IMR-90 (cell line): ENCODE data around the gene SPDEF.

Experiments used
- BHLHE40 ChIP-seq: fragments of 150-350 bp; IDR thresholded peaks from 2 replicates; pipeline ENCODE4 v1.6.1; 2016; ENCODE audit warnings: mild to moderate bottlenecking, low read depth, low read length
- CHD1 ChIP-seq: IDR thresholded peaks from 2 replicates; pipeline ENCODE4 v1.6.1; 2012; ENCODE audit warnings: low read depth, low read length, improper control_type of control experiment
- FOS ChIP-seq: fragments of 150-350 bp; IDR thresholded peaks from 2 replicates; pipeline ENCODE4 v1.6.1; 2016; ENCODE audit warnings: low read depth, low read length
- MAFK ChIP-seq: IDR thresholded peaks from 2 replicates; pipeline ENCODE4 v1.6.1; 2012; ENCODE audit warnings: low read depth, low read length, improper control_type of control experiment
- MAZ ChIP-seq: IDR thresholded peaks from 2 replicates; pipeline ENCODE4 v1.6.1; 2012; ENCODE audit warnings: low read depth, mild to moderate bottlenecking, low read length, improper control_type of control experiment, moderate library complexity, borderline replicate concordance
- MXI1 ChIP-seq: IDR thresholded peaks from 2 replicates; pipeline ENCODE4 v1.6.1; 2012; ENCODE audit warnings: low read depth, mild to moderate bottlenecking, low read length, moderate library complexity, borderline replicate concordance
- POLR2A ChIP-seq: IDR thresholded peaks from 2 replicates; pipeline ENCODE4 v1.6.1; 2012; ENCODE audit warnings: mild to moderate bottlenecking, low read depth, low read length
- RAD21 ChIP-seq: IDR thresholded peaks from 2 replicates; pipeline ENCODE4 v1.6.1; 2012; ENCODE audit warnings: low read length, improper control_type of control experiment
- RCOR1 ChIP-seq: IDR thresholded peaks from 2 replicates; pipeline ENCODE4 v1.6.1; 2012; ENCODE audit warnings: mild to moderate bottlenecking, low read length, improper control_type of control experiment; ENCODE audit not compliant: insufficient replicate concordance
- RFX5 ChIP-seq: IDR thresholded peaks from 2 replicates; pipeline ENCODE4 v1.8.0; 2012; ENCODE audit warnings: low read depth, mild to moderate bottlenecking, low read length, moderate library complexity
- SMC3 ChIP-seq: fragments of 150-350 bp; IDR thresholded peaks from 2 replicates; pipeline ENCODE4 v1.6.1; 2016; ENCODE audit warnings: low read depth, mild to moderate bottlenecking, antibody characterized with exemption, low read length, moderate library complexity
- TF ChIP-seq, protein P1 (sequence below): fragments of 150-350 bp; IDR thresholded peaks from 2 replicates; pipeline ENCODE4 v1.6.1; 2017; ENCODE audit warnings: mild to moderate bottlenecking, antibody characterized with exemption, low read length, low read depth
- TF ChIP-seq, protein P2 (sequence below): conservative IDR thresholded peaks from 2 replicates; pipeline ENCODE4 v1.5.1; 2012; ENCODE audit warnings: mild to moderate bottlenecking, low read depth, low read length, improper control_type of control experiment
- TF ChIP-seq, protein P3 (sequence below): fragments of 150-350 bp; IDR thresholded peaks from 2 replicates; pipeline ENCODE4 v1.6.1; 2016; ENCODE audit warnings: low read depth, mild to moderate bottlenecking, low read length, moderate library complexity, borderline replicate concordance

- TF ChIP-seq, protein P1, sequence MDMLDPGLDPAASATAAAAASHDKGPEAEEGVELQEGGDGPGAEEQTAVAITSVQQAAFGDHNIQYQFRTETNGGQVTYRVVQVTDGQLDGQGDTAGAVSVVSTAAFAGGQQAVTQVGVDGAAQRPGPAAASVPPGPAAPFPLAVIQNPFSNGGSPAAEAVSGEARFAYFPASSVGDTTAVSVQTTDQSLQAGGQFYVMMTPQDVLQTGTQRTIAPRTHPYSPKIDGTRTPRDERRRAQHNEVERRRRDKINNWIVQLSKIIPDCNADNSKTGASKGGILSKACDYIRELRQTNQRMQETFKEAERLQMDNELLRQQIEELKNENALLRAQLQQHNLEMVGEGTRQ: no peak
- TF ChIP-seq RAD21 (no peak), POLR2A (no peak), MXI1 (no peak), MAFK (no peak), RCOR1 (no peak), FOS (no peak), SMC3 (no peak), BHLHE40 (no peak), MAZ (no peak), CHD1 (no peak), RFX5 (no peak)
- TF ChIP-seq, protein P2, sequence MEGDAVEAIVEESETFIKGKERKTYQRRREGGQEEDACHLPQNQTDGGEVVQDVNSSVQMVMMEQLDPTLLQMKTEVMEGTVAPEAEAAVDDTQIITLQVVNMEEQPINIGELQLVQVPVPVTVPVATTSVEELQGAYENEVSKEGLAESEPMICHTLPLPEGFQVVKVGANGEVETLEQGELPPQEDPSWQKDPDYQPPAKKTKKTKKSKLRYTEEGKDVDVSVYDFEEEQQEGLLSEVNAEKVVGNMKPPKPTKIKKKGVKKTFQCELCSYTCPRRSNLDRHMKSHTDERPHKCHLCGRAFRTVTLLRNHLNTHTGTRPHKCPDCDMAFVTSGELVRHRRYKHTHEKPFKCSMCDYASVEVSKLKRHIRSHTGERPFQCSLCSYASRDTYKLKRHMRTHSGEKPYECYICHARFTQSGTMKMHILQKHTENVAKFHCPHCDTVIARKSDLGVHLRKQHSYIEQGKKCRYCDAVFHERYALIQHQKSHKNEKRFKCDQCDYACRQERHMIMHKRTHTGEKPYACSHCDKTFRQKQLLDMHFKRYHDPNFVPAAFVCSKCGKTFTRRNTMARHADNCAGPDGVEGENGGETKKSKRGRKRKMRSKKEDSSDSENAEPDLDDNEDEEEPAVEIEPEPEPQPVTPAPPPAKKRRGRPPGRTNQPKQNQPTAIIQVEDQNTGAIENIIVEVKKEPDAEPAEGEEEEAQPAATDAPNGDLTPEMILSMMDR: no peak
- TF ChIP-seq, protein P3, sequence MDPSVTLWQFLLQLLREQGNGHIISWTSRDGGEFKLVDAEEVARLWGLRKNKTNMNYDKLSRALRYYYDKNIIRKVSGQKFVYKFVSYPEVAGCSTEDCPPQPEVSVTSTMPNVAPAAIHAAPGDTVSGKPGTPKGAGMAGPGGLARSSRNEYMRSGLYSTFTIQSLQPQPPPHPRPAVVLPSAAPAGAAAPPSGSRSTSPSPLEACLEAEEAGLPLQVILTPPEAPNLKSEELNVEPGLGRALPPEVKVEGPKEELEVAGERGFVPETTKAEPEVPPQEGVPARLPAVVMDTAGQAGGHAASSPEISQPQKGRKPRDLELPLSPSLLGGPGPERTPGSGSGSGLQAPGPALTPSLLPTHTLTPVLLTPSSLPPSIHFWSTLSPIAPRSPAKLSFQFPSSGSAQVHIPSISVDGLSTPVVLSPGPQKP: no peak
Measured at GRCh38 chr6:34527751-34528670, 28.1 kb downstream of the SPDEF start.
